NB4 (cell line): ENCODE data around the gene RBM19.

Experiments
- DNase-seq: peaks from one replicate; pipeline ENCODE4 v3.0.0; 2010; ENCODE audit warnings: low read depth
- H3K4me3 ChIP-seq: one replicate; pipeline ENCODE4 v1.5.1; 2011; ENCODE audit warnings: mild to moderate bottlenecking, low read depth, low read length, moderate library complexity
- MAX ChIP-seq: IDR thresholded peaks from 2 replicates; pipeline ENCODE4 v1.6.1; 2011; ENCODE audit warnings: low read depth, low read length
- MYC ChIP-seq: IDR thresholded peaks from 2 replicates; pipeline ENCODE4 v1.6.1; 2011; ENCODE audit warnings: low read depth, low read length
- POLR2A ChIP-seq: IDR thresholded peaks from 2 replicates; pipeline ENCODE4 v1.6.1; 2011; ENCODE audit warnings: mild to moderate bottlenecking; ENCODE audit not compliant: insufficient read length; ENCODE audit errors: extremely low read depth
- TF ChIP-seq, protein P1 (sequence below): IDR thresholded peaks from one replicate; pipeline ENCODE4 v1.5.1; 2012; ENCODE audit warnings: low read depth, low read length

The RBM19 gene

GRCh38 chr12:113829212-113829611, 136.9 kb downstream of the RBM19 start:
- TF ChIP-seq MAX (no peak), POLR2A (no peak), MYC (no peak)
- TF ChIP-seq, protein P1, sequence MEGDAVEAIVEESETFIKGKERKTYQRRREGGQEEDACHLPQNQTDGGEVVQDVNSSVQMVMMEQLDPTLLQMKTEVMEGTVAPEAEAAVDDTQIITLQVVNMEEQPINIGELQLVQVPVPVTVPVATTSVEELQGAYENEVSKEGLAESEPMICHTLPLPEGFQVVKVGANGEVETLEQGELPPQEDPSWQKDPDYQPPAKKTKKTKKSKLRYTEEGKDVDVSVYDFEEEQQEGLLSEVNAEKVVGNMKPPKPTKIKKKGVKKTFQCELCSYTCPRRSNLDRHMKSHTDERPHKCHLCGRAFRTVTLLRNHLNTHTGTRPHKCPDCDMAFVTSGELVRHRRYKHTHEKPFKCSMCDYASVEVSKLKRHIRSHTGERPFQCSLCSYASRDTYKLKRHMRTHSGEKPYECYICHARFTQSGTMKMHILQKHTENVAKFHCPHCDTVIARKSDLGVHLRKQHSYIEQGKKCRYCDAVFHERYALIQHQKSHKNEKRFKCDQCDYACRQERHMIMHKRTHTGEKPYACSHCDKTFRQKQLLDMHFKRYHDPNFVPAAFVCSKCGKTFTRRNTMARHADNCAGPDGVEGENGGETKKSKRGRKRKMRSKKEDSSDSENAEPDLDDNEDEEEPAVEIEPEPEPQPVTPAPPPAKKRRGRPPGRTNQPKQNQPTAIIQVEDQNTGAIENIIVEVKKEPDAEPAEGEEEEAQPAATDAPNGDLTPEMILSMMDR, result no peak
- DNase-seq, result no peak

GRCh38 chr12:113827539-113828114, 138.5 kb downstream of the RBM19 start:
- DNase-seq, result no peak
- H3K4me3 ChIP-seq, result no peak overlapping the region
- TF ChIP-seq POLR2A (no peak), MYC (no peak), MAX (no peak)
- TF ChIP-seq, protein P1, result no peak

More at GRCh38 chr12:113829212-113829611, 136.9 kb downstream of the RBM19 start:
- H3K4me3 ChIP-seq, result no peak overlapping the region

- no peak for TF ChIP-seq MYC
- TF ChIP-seq, protein P1, result peak; percentile 11
- H3K4me3 ChIP-seq, result no peak overlapping the region
- no peak for DNase-seq
These were observed 139.2 kb downstream of the RBM19 start for GRCh38 chr12:113826805-113827538.

GRCh38 chr12:113825705-113826104, 140.4 kb downstream of the RBM19 start:
- no peak for TF ChIP-seq POLR2A
- TF ChIP-seq MYC, result no peak
- TF ChIP-seq MAX, result no peak
- TF ChIP-seq, protein P1, result no peak
- no peak for DNase-seq
- H3K4me3 ChIP-seq, result no peak overlapping the region

DNA sequence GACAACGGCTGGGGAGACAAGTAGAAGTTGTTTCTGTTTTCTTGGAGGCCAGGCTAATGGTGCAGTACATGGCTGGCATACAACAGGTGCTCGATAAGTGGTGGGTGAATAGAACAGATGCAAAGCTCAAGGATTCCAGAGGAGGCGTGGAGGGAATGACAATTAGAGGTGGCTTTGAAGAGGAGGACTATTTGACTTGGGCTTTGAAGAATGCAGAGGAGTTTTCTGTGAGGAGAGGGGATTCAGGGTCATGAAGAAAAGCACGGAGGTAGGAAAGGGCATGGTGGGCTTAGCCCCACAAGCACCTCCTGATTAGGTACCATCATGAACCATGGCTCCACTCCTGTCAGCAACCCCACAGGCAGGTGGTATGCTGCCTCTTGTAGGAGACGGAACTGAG, 142.3 kb downstream of the RBM19 start:
- no peak overlapping the region for H3K4me3 ChIP-seq
- no peak for DNase-seq
- no peak for TF ChIP-seq MAX
- TF ChIP-seq POLR2A, result no peak

DNA sequence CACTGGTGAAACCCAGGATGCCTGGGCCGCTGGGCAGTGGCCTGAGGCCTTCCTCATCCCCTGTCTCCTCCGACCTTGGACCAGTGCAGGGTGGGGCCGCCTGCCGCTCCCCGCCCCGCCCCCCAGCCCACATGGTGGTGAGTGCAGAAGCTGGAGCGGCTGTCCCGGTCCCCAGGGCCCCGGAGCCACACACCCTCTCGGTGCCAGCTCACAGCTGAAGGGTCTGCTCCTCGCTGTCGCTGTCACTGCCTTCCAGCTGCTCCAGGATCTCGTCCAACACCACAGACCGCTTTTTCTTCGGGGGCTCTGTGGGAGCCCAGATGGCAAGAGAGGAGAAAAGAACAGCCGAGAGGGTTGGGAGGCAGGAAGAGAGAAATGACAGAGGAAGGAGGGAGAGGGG, 143.1 kb downstream of the RBM19 start:
- TF ChIP-seq POLR2A (no peak), MYC (no peak), MAX (no peak)
- TF ChIP-seq, protein P1, result no peak

More for the DNA sequence above, 143.1 kb downstream of the RBM19 start:
- no peak overlapping the region for H3K4me3 ChIP-seq
- DNase-seq, result no peak
